Uterus (tissue), 2 donors: Measurements from ENCODE around the gene MYH14.

Experiments
- CTCF ChIP-seq, 4 experiments: fragments of 200-600 bp in 2 of 4; fragments of 450-650 bp in 2 of 4; sonication (generic) in 2 of 4; IDR thresholded peaks; one replicate each; pipeline ENCODE4 v1.5.1; 2016 to 2019; ENCODE audit warnings: antibody characterized with exemption in 4 of 4, mild to moderate bottlenecking in 2 of 4, moderate library complexity in 1 of 4
- POLR2A ChIP-seq, 2 donors: fragments of 450-650 bp; IDR thresholded peaks; one replicate each; pipeline ENCODE4 v1.6.1; 2016; ENCODE audit warnings: antibody characterized with exemption in 2 of 2, mild to moderate bottlenecking in 1 of 2, moderate library complexity in 1 of 2

DNA sequence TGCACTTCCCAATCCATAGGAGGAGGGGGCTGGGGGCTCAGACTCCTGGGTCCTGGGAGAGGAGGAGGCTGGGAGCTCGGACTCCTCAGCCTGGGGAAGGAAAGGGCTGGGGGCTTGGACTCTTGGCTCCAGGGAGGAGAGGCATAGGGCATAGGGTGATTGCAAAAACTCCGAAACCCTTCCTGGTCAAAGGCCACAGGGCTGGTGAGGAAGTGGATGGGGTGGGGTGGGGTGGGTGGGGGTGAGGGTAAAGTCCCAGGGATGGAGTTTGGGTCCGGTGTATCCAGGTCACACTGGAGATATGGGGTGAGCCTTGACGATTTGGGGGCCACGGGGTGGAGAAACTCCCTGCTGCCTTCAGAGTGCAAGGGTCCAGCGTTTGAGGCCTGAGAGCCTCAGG is 2.8 kb downstream of the MYH14 start:
- TF ChIP-seq POLR2A (IDR thresholded peaks at IDR 0.05) (no peak), CTCF (IDR thresholded peaks at IDR 0.05) (no peak)
